HPDE6-E6E7 (cell line): Measurements from ENCODE around the gene TLE1.

Experiments
- DNase-seq: peaks from one replicate; pipeline ENCODE4 v3.0.0; 2011; ENCODE audit warnings: missing footprints; ENCODE audit errors: extremely low spot score

Gene TLE1

GRCh38 chr9:81578606-81579005, 110.7 kb downstream of the TLE1 start:
- no peak for DNase-seq

GRCh38 chr9:81575956-81576355, 113.4 kb downstream of the TLE1 start:
- no peak for DNase-seq

- no peak for DNase-seq
These were observed 114.9 kb downstream of the TLE1 start for GRCh38 chr9:81574405-81574804.

GRCh38 chr9:81573415-81574321, 115.7 kb downstream of the TLE1 start:
- DNase-seq: no peak

GRCh38 chr9:81570083-81570482, 119.3 kb downstream of the TLE1 start:
- no peak for DNase-seq

GRCh38 chr9:81566074-81566698, 123.2 kb downstream of the TLE1 start:
- DNase-seq: no peak

- DNase-seq: no peak
These were observed 123.7 kb downstream of the TLE1 start for GRCh38 chr9:81565609-81566008.

GRCh38 chr9:81565144-81565543, 124.2 kb downstream of the TLE1 start:
- no peak for DNase-seq

GRCh38 chr9:81564632-81565031, 124.7 kb downstream of the TLE1 start:
- no peak for DNase-seq

- DNase-seq: no peak
These were observed 125.6 kb downstream of the TLE1 start for GRCh38 chr9:81563739-81564138.

GRCh38 chr9:81563020-81563407, 126.3 kb downstream of the TLE1 start:
- no peak for DNase-seq

- DNase-seq: peak; percentile 69
These were observed 126.9 kb downstream of the TLE1 start for GRCh38 chr9:81562231-81563019.

- DNase-seq: no peak
These were observed 128.3 kb downstream of the TLE1 start for GRCh38 chr9:81560851-81561732.

- DNase-seq: peak; percentile 66
These were observed 129.6 kb downstream of the TLE1 start for GRCh38 chr9:81559709-81560108.

GRCh38 chr9:81559197-81559596, 130.2 kb downstream of the TLE1 start:
- DNase-seq: no peak

GRCh38 chr9:81558091-81558830, 131.1 kb downstream of the TLE1 start:
- DNase-seq: no peak

GRCh38 chr9:81557452-81558090, 131.8 kb downstream of the TLE1 start:
- DNase-seq: no peak

GRCh38 chr9:81556923-81557322, 132.4 kb downstream of the TLE1 start:
- DNase-seq: no peak

- no peak for DNase-seq
These were observed 136.8 kb downstream of the TLE1 start for GRCh38 chr9:81552581-81552991.

- no peak for DNase-seq
These were observed 139.2 kb downstream of the TLE1 start for GRCh38 chr9:81550207-81550583.
